ENCODE results near the gene PLCL2.

DNA sequence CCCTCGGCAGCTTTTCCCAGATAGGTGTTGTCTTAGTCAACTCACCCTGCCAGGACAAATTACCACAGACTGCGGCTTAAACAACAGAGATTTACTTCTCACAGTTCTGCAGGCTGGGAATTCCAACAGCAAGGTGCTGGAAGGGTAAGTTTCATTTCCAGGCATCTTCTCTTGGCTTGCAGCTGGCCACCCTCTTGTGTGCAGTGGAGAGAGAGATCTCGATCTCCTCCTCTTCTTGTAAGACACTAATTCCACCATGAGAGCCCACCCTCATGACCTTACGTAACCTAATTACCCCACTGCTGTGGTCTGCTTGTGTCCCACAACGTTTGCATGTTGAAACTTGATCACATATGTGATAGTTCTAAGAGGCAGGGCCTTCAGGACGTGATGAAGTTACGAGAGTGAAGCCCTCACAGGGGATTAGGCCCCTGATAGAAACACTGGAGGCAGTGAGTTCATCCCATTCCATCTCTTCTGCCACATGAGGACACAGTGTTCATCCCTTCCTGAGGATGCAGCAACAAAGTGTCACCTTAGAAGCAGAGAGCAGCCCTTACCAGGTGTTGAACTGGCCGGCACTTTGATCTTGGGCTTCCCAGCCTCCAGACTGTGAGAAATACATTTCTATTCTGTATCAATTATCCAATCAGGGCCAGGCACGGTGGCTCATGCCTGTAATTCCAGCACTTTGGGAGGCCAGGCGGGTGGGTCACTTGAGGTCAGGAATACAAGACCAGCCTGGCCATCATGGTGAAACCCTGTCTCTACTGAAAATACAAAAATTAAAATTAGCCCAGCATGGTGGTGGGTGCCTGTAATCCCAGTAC lies 247.7 kb downstream of the PLCL2 start:
- TF ChIP-seq, protein P1, sequence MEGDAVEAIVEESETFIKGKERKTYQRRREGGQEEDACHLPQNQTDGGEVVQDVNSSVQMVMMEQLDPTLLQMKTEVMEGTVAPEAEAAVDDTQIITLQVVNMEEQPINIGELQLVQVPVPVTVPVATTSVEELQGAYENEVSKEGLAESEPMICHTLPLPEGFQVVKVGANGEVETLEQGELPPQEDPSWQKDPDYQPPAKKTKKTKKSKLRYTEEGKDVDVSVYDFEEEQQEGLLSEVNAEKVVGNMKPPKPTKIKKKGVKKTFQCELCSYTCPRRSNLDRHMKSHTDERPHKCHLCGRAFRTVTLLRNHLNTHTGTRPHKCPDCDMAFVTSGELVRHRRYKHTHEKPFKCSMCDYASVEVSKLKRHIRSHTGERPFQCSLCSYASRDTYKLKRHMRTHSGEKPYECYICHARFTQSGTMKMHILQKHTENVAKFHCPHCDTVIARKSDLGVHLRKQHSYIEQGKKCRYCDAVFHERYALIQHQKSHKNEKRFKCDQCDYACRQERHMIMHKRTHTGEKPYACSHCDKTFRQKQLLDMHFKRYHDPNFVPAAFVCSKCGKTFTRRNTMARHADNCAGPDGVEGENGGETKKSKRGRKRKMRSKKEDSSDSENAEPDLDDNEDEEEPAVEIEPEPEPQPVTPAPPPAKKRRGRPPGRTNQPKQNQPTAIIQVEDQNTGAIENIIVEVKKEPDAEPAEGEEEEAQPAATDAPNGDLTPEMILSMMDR (conservative IDR thresholded peaks at IDR 0.05 in 1 of 2, IDR thresholded peaks at IDR 0.05 in 1 of 2; ENCODE audit: extremely low read depth in 1 of 2, insufficient read depth in 1 of 2, low read depth in 1 of 2, low read length in 2 of 2): no peak
- TF ChIP-seq EZH2 (IDR thresholded peaks at IDR 0.05; ENCODE audit: borderline replicate concordance, low read length): no peak

Data from mammary epithelial cell (primary cell).